CD4-positive, alpha-beta T cell (primary cell): Measurements from ENCODE around the gene CACNB2. TPM values are rescaled to one million over a fixed set of nuclear protein-coding genes. Genes with fewer than 3 reads are reported as not detected.

ENCODE experiments used
- ATAC-seq: fragments of 200-7000 bp; cut with Tn5 transposase; one replicate; pipeline ENCODE4 v1.10.0; 2022; ENCODE audit warnings: mild to moderate bottlenecking; ENCODE audit not compliant: poor library complexity
- CTCF ChIA-PET: fragments of 350-600 bp; sonication (Branson Sonifier 250); formaldehyde crosslinking; loops from one replicate; lab custom pipeline; 2021; ENCODE audit warnings: antibody characterized with exemption, inconsistent platforms; lab: Charles Lee
- POLR2A ChIA-PET: fragments of 350-600 bp; sonication (Branson Sonifier 250); formaldehyde crosslinking; loops from one replicate; lab custom pipeline; 2021; ENCODE audit warnings: antibody characterized with exemption, inconsistent platforms; lab: Charles Lee
- DNase-seq, 14 experiments: peaks; one replicate each; pipeline ENCODE4 v3.0.0-alpha.2; 2013 to 2020; ENCODE audit warnings: mixed read lengths in 2 of 14
- H3K27ac ChIP-seq, 2 donors: one replicate each; pipeline versions ENCODE4 v1.5.1 to v1.7.0; 2013; ENCODE audit warnings: low read length in 2 of 2, low read depth in 1 of 2, mild to moderate bottlenecking in 1 of 2
- H3K27me3 ChIP-seq, 2 experiments: 1 replicate in 1 of 2; 2 replicates in 1 of 2; pipeline versions ENCODE4 v1.6.1 to v1.7.0; 2013; ENCODE audit warnings: low read length in 2 of 2, control low read depth in 1 of 2, mild to moderate bottlenecking in 1 of 2, moderate library complexity in 1 of 2; ENCODE audit not compliant: insufficient read depth in 2 of 2, control insufficient read depth in 1 of 2
- H3K36me3 ChIP-seq: one replicate; pipeline ENCODE4 v1.6.1; 2013; ENCODE audit warnings: low read length, control low read depth; ENCODE audit not compliant: insufficient read depth
- H3K4me1 ChIP-seq: one replicate; pipeline ENCODE4 v1.6.1; 2013; ENCODE audit warnings: low read length, control low read depth; ENCODE audit not compliant: insufficient read depth
- H3K4me3 ChIP-seq: one replicate; pipeline ENCODE4 v1.5.1; 2013; ENCODE audit warnings: mild to moderate bottlenecking, low read length, moderate library complexity
- H3K9me3 ChIP-seq, 2 experiments: 1 replicate in 1 of 2; 2 replicates in 1 of 2; pipeline versions ENCODE4 v1.6.1 to v1.7.0; 2013; ENCODE audit warnings: low read length in 2 of 2, mild to moderate bottlenecking in 2 of 2, control low read depth in 1 of 2, moderate library complexity in 1 of 2; ENCODE audit not compliant: control insufficient read depth in 1 of 2, insufficient read depth in 1 of 2
- H3K27ac Mint-ChIP-seq: one replicate; pipeline ENCODE4 v1.8.0; 2020; ENCODE audit warnings: mixed read lengths
- H3K27me3 Mint-ChIP-seq: one replicate; pipeline ENCODE4 v1.8.0; 2021; ENCODE audit warnings: mixed read lengths
- H3K36me3 Mint-ChIP-seq: one replicate; pipeline ENCODE4 v1.8.0; 2021; ENCODE audit warnings: low read depth, mixed read lengths
- H3K4me1 Mint-ChIP-seq: one replicate; pipeline ENCODE4 v1.8.0; 2021; ENCODE audit warnings: low read depth, mixed read lengths
- H3K4me3 Mint-ChIP-seq: one replicate; pipeline ENCODE4 v1.8.0; 2020; ENCODE audit warnings: mild to moderate bottlenecking, mixed read lengths
- H3K9me3 Mint-ChIP-seq: one replicate; pipeline ENCODE4 v1.8.0; 2020; ENCODE audit warnings: mixed read lengths
- CTCF ChIP-seq: fragments of 200-600 bp; IDR thresholded peaks from one replicate; pipeline ENCODE4 v1.8.0; 2022; ENCODE audit warnings: antibody characterized with exemption, mild to moderate bottlenecking
- intact Hi-C, 2 experiments: fragments of 100-400 bp; cut with DNase I in 1 of 2; cut with micrococcal nuclease in 1 of 2; formaldehyde crosslinking; loops; one replicate each; pipeline versions ENCODE4 v1.15.1 to v1.9.0; 2023 to 2025; cut with DNase I, micrococcal nuclease
- total RNA-seq, 174 experiments: library from RNA in 2 of 174; stranded (reverse) in 2 of 174; gene quantifications; one replicate each; pipeline ENCODE4 v1.2.3 and lab custom pipeline; 2021 to 2026

CACNB2 gene
- total RNA-seq, 2 experiments from 2014 or later = 0.34 TPM; not detected in 1

GRCh38 chr10:18252086-18252485, 111.9 kb downstream of the CACNB2 start:
- Mint-ChIP-seq H3K36me3 (no peaks in the 10 kb centered on the region), H3K27ac (no peak overlapping the region), H3K27me3 (peaks cover 7% of the 10 kb centered on the region), H3K9me3 (no peaks in the 10 kb centered on the region), H3K4me1 (no peaks in the 10 kb centered on the region), H3K4me3 (no peak overlapping the region)
- no peak overlapping the region for H3K27ac ChIP-seq
- H3K36me3 ChIP-seq = no peaks in the 10 kb centered on the region
- no peaks in the 10 kb centered on the region for H3K4me1 ChIP-seq
- ATAC-seq (no peak), DNase-seq (no peak)
- intact Hi-C loops = no loop called here
- H3K4me3 ChIP-seq = no peak overlapping the region
- no peak for TF ChIP-seq CTCF
- H3K9me3 ChIP-seq = no peaks in the 10 kb centered on the region
- ChIA-PET CTCF (no interaction called here), POLR2A (no interaction called here)
- peaks cover 0 to 3% of the 10 kb centered on the region in 2 experiments for H3K27me3 ChIP-seq

GRCh38 chr10:18254086-18254485, 113.9 kb downstream of the CACNB2 start:
- POLR2A ChIA-PET = no interaction called here
- TF ChIP-seq CTCF = no peak
- Histone ChIP-seq H3K9me3 (no peaks in the 10 kb centered on the region), H3K36me3 (no peaks in the 10 kb centered on the region), H3K27ac (no peak overlapping the region), H3K27me3 (peaks cover 0 to 3% of the 10 kb centered on the region in 2 experiments), H3K4me1 (no peaks in the 10 kb centered on the region), H3K4me3 (no peak overlapping the region)
- Mint-ChIP-seq H3K36me3 (no peaks in the 10 kb centered on the region), H3K27ac (no peak overlapping the region), H3K27me3 (peaks cover 7% of the 10 kb centered on the region), H3K9me3 (no peaks in the 10 kb centered on the region), H3K4me1 (no peaks in the 10 kb centered on the region), H3K4me3 (no peak overlapping the region)
- intact Hi-C loops = no loop called here
- ATAC-seq (no peak), DNase-seq (no peak)
- CTCF ChIA-PET = no interaction called here

- no peak overlapping the region for H3K4me3 ChIP-seq
- Mint-ChIP-seq H3K27me3 (peaks cover 7% of the 10 kb centered on the region), H3K27ac (no peak overlapping the region), H3K4me3 (no peak overlapping the region), H3K4me1 (no peaks in the 10 kb centered on the region), H3K36me3 (no peaks in the 10 kb centered on the region), H3K9me3 (no peaks in the 10 kb centered on the region)
- no peaks in the 10 kb centered on the region for H3K9me3 ChIP-seq
- intact Hi-C loops = no loop called here
- DNase-seq (no peak), ATAC-seq (no peak)
- no peaks in the 10 kb centered on the region for H3K4me1 ChIP-seq
- POLR2A ChIA-PET = no interaction called here
- H3K36me3 ChIP-seq = no peaks in the 10 kb centered on the region
- TF ChIP-seq CTCF = no peak
- CTCF ChIA-PET = no interaction called here
- H3K27ac ChIP-seq = no peak overlapping the region
- H3K27me3 ChIP-seq = peaks cover 0 to 3% of the 10 kb centered on the region in 2 experiments
These were observed 114.5 kb downstream of the CACNB2 start for GRCh38 chr10:18254692-18255091.
